Hepatic stellate cell (primary cell): Measurements from ENCODE around the gene NYAP1.
"Not testable (repeated sequence)": the region's sequence is repeated elsewhere in the genome, so short reads cannot be mapped to it uniquely, and the experiment has no call there.

Experiments
- DNase-seq: peaks from one replicate; pipeline ENCODE4 v3.0.0; 2011; ENCODE audit warnings: low spot score

NYAP1 gene

GRCh38 chr7:100483090-100483721 lies 521 bp upstream of the NYAP1 start:
- peak; percentile 85 for DNase-seq

GRCh38 chr7:100484673-100485045 lies 932 bp downstream of the NYAP1 start:
- DNase-seq = no peak

GRCh38 chr7:100485471-100485876 lies 1.7 kb downstream of the NYAP1 start:
- DNase-seq = peak; percentile 2

DNA sequence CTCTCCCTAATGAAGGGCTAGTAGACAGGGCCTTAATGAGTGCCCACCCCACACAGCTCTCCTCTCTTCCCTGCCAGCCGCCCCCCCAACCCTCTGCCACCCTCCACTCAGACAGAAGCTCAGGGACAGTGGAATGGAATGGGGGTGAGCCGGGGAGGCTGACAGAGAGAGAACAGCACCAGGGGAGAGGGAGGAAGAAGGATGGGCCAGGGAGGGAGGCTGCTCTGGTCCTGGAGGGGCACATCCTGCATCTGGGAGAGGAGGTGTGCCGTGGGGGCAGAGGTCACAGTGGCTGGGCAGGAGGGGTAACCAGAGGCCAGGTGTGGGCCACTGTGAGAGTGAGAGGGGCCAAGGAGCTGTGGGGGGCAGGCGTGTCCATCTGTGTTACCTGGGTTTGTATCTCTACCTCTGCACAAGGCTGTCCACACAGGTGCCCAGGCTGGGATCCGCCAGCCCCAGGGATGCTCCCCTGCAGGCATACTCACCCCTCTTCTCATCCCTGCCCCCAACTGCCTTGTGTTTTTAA lies 2.4 kb downstream of the NYAP1 start:
- DNase-seq = peak; percentile 4

DNA sequence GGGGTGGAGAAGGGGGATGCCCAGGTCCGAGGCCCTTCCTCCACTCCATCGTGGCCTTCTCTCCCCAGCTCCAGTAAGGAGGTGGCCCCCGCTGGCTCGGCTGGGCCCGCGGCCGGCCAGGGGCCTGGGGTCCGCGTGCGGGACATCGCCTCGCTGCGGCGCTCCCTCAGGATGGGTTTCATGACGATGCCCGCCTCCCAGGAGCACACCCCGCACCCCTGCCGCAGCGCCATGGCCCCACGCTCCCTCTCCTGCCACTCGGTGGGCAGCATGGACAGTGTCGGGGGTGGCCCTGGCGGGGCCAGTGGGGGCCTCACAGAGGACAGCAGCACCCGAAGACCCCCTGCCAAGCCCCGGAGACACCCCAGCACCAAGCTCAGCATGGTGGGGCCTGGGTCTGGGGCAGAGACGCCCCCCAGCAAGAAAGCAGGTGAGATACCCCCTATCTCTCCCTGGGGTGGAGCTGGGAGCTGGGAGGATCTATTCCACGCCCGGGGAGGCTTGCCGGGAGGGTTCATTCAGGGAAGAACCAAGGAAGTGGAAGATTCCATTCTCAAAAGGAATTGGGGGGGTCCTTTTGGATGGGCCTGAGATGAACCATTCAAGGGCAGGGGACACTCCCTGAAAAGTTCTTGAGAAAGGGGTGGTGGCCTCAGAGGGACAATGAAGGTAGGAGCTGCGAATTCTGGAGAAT lies 3.2 kb downstream of the NYAP1 start:
- peak; percentile 50 for DNase-seq

DNA sequence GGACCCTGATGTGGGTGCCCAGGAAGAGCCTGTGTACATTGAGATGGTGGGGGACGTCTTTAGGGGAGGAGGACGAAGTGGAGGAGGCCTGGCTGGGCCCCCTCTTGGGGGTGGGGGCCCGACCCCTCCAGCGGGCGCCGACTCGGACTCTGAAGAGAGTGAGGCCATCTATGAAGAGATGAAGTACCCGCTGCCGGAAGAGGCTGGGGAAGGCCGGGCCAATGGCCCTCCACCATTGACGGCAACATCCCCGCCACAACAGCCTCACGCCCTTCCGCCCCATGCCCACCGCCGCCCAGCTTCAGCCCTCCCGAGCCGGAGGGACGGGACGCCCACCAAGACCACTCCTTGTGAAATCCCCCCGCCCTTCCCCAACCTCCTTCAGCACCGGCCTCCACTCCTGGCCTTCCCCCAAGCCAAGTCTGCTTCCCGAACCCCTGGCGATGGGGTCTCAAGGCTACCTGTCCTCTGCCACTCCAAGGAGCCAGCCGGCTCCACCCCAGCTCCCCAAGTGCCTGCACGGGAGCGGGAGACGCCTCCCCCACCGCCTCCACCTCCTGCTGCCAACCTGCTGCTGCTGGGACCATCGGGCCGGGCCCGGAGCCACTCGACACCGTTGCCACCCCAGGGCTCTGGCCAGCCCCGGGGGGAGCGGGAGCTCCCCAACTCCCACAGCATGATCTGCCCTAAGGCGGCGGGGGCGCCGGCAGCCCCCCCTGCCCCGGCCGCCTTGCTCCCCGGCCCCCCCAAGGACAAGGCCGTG lies 4.8 kb downstream of the NYAP1 start:
- DNase-seq = no peak

GRCh38 chr7:100489121-100489520 lies 5.4 kb downstream of the NYAP1 start:
- no peak for DNase-seq

- peak; percentile 99 for DNase-seq
Measured at GRCh38 chr7:100489824-100490223, 6.1 kb downstream of the NYAP1 start.

- DNase-seq = no peak
Measured at GRCh38 chr7:100490483-100491191, 6.9 kb downstream of the NYAP1 start.

- no peak for DNase-seq
Measured at GRCh38 chr7:100491192-100491578, 7.5 kb downstream of the NYAP1 start.

DNA sequence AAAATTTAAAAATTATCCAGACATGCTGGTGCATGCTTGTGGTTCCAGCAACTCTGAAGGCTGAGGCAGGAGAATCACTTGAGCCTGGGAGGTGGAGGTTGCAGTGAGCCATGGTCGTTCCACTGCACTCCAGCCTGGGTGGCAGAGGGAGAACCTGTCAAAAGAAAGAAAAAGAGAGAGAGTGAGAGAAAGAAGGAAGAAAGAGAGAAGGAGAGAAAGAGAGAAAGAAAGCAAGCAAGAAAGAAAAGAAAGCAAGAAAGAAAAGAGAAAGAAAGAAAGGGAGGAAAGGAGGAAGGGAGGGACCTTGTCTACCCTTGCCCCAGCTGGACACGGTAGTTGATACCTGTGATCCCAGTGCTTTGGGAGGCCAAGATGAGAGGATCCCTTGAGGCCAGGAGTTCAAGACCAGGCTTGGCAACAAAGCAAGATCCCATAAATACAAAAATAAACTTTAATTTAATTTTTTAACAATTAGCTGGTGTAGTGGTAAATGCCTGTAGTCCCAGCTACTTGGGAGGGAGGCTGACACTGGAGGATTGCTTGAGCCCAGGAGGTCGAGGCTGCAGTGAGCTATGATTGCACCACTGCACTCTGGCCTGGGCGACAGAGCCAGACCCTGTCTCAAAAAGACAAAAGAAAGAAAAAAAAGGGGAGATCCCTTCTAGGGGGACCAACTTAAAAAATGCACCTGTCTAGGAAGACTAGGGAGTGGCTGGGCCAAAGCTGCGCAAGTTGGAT lies 9.2 kb downstream of the NYAP1 start:
- no peak for DNase-seq

DNA sequence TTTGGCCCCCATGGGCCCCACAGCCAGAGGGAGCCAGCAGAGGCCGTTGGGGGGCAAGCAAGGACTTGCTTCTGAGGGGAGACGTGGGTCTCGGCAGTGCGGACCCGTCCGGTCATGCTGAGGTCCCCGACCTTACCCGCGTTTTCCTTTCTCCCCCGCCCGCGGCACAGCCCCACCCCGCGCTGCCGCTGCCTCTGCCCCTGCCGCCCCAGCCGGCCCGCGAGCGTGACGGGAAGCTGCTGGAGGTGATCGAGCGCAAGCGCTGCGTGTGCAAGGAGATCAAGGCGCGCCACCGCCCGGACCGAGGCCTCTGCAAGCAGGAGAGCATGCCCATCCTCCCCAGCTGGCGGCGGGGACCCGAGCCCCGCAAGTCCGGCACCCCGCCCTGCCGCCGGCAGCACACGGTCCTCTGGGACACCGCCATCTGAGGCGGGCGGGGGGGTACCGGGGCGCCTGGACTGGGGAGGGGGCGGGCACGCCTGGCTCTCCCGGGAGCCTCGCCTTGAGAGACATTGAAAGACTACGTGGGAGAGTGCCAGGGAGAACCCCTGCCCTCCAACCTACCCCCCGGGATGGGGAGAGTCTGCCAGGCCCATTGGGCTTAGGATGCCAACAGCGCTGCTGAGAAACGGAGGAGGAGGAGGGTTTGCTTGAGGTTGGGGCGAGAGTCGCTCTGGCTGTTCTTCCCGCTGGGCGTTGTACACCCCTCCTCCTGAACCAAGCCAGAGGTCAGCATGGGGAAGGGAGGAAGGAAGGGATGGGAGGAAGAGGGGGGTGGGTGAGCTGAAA lies 9.9 kb downstream of the NYAP1 start:
- peak; percentile 52 for DNase-seq

DNA sequence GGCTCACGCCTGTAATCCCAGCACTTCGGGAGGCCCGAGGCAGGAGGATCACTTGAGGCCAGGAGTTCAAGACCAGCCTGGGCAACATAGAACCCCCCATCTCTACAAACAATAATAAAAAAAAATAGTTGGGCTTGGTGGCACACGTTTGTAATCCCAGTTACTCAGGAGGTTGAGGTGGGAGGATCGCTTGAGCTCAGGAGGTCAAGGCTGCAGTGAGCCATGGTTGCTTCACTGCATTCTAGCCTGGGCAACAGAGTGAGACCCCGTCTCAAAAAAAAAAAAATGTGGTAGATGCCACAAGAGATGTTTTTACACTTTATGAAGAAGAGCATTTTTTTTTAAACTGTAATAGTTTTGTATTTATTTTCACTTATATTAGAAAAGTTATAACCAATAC lies 12.8 kb downstream of the NYAP1 start:
- DNase-seq = no peak

DNA sequence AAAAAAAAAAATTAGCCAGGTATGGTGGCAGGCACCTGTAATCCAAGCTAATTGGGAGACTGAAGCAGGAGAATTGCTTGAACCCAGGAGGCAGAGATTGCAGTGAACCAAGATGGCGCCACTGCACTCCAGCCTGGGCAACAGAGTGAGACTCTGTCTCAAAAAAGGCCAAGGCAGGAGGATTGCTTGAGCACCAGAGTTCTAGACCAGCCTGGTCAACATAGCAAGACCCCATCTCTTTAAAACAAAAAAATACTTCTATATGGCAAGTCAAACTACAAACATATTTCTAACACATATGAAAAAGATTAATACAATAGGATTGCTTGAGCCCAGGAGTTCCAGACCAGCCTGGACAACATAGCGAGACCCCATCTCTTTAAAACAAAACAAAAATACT lies 17.0 kb downstream of the NYAP1 start:
- DNase-seq = not testable (repeated sequence)

DNA sequence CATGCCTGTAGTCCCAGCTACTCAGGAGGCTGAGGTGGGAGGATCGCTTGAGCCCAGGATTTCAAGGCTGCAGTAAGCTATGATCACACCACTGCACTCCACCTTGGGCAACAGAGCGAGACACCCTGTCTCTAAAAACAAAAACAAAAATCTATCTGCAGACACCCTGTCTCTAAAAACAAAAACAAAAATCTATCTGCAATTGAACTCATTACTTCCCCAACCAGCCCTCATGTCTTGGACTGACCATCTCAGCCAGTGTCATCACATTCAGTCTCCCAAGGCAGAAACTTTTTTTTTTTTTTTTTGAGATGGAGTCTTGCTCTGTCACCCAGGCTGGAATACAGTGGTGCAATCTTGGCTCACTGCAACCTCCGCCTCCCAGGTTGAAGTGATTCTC lies 20.3 kb downstream of the NYAP1 start:
- DNase-seq = not testable (repeated sequence)

DNA sequence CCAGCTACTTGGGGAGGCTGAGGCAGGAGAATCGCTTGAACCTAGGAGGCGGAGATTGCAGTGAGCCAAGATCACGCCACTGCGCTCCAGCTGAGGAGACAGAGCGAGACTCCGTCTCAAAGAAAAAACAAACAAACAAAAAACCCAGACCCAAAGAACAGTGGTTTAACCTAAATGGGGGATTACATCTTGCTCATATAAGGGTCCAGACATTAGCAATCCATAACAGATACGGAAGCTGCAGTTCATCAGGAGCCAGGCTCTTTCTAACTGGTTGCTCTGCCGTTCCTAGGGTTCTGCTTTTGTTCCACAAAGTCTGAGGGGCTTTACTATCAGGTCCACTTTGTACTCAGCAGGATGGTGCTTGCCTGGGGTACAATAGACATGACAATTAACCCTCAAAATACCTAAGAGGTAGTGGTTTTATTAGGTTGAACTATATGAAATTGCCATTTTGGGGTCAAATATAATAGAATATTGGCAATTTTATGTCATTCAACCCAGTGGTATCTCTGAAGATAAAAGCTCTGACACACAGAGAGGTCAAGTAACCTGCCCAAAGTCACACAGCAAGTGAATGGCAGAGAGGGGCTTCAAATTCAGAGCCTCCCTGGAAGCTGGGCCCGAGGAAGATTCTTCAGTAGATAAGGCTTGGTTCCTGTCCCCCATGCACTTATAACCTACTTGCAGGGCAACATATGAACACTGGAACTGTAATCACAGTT lies 21.3 kb downstream of the NYAP1 start:
- DNase-seq = no peak

DNA sequence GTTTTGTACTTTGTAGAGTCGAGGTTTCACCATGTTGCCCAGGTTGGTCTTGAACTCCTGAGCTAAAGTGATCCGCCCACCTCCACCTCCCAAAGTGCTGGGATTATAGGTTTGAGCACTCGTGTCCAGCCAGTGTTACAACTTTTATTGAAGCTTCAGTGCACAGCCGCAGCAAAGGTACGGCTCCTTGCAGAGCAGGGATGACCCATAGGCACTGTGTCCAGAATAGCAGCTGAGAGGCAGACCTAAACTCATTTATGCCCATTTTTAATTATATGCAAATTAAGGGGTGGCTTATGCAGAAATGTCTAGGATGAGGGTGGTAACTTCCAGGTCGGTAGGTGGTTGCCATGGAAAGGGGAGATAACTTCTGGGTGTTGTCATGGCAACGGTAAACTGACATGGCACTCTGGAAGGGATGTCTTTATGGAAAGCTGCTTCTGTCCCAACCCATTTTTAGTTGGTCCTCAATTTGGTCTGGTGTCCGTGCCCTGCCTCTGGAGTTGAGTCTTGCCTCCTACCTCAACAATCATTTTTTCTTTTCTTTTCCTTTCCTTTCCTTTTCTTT lies 22.7 kb downstream of the NYAP1 start:
- DNase-seq = no peak

- no peak for DNase-seq
Measured at GRCh38 chr7:100509231-100509630, 25.5 kb downstream of the NYAP1 start.

DNA sequence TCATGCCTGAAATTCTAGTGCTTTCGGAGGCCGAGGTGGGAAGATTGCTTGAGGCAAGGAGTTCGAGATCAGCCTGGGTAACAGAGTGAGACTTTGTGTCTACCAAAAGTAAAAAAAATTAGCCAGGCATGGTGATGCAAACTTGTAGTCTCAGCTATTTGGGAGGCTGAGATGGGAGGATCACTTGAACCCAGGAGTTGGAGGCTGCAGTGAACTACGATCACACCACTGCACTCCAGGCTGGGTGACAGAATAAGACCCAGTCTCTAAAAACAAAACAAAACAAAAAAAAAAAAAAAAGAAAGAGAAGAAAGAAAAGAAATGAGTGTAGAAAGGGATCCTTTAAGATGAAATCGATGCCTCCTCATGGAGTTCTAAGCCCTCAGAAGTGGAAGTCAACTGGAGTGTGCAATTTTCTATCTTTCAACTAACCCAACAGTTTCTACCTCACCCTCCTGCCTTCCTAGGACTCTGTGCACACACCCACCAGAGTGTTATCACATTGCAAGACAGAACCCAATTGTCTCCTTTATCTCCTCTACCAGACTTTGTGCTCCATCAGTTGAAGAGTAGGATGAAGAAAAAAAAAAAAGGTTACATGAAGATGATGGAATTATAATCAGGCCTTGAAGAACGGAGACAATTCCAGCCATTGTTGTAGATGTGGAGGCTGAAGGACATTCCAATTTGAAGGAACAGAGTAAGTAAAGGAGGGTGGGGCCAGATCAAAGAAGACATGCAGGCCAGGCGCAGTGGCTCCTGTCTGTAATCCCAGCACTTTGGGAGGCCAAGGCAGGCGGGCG lies 26.9 kb downstream of the NYAP1 start:
- DNase-seq = no peak
